ENCODE measurements around the gene RAX2. TPM values are rescaled to one million over a fixed set of nuclear protein-coding genes. Genes with fewer than 3 reads are reported as not detected.

The RAX2 gene
- total RNA-seq, 1 experiment from 2014 or later, result not detected

GRCh38 chr19:3790941-3791340, 18.9 kb upstream of the RAX2 start:
- Mint-ChIP-seq H3K27me3 (ENCODE audit: unreplicated experiment) (peaks cover 39% of the 10 kb centered on the region), H3K36me3 (ENCODE audit: insufficient read depth, unreplicated experiment) (no peaks in the 10 kb centered on the region), H3K4me3 (ENCODE audit: low read depth, unreplicated experiment) (no peak overlapping the region), H3K9me3 (ENCODE audit: low read depth, unreplicated experiment) (peaks cover 3% of the 10 kb centered on the region), H3K27ac (ENCODE audit: unreplicated experiment) (no peak overlapping the region), H3K4me1 (ENCODE audit: low read depth, unreplicated experiment) (no peaks in the 10 kb centered on the region)
- BruUV-seq (replicated peaks), result no TSS peak
- no peak for DNase-seq
- no peak for TF ChIP-seq CTCF (IDR thresholded peaks at IDR 0.05; ENCODE audit: unreplicated experiment)
- intact Hi-C loops (cut with micrococcal nuclease; ENCODE audit: unreplicated experiment), result no loop called here
- CTCF ChIA-PET, result no interaction called here

- CTCF ChIA-PET, result no interaction called here
- intact Hi-C loops (cut with micrococcal nuclease; ENCODE audit: unreplicated experiment), result no loop called here
Observed at GRCh38 chr19:3790209-3790734, 18.2 kb upstream of the RAX2 start.

GRCh38 chr19:3788996-3789778, 17.2 kb upstream of the RAX2 start:
- H3K27ac Mint-ChIP-seq (ENCODE audit: unreplicated experiment), result no peak overlapping the region

More at GRCh38 chr19:3790209-3790734, 18.2 kb upstream of the RAX2 start:
- H3K36me3 Mint-ChIP-seq (ENCODE audit: insufficient read depth, unreplicated experiment), result no peaks in the 10 kb centered on the region
- no peak overlapping the region for H3K27ac Mint-ChIP-seq (ENCODE audit: unreplicated experiment)
- H3K4me1 Mint-ChIP-seq (ENCODE audit: low read depth, unreplicated experiment), result no peaks in the 10 kb centered on the region
- H3K9me3 Mint-ChIP-seq (ENCODE audit: low read depth, unreplicated experiment), result peaks cover 3% of the 10 kb centered on the region
- DNase-seq, result no peak
- no TSS peak for BruUV-seq (replicated peaks)
- peaks cover 39% of the 10 kb centered on the region for H3K27me3 Mint-ChIP-seq (ENCODE audit: unreplicated experiment)
- no peak for TF ChIP-seq CTCF (IDR thresholded peaks at IDR 0.05; ENCODE audit: unreplicated experiment)
- no peak overlapping the region for H3K4me3 Mint-ChIP-seq (ENCODE audit: low read depth, unreplicated experiment)

More at GRCh38 chr19:3788996-3789778, 17.2 kb upstream of the RAX2 start:
- DNase-seq, result no peak
- intact Hi-C loops (cut with micrococcal nuclease; ENCODE audit: unreplicated experiment), result no loop called here
- Mint-ChIP-seq H3K36me3 (ENCODE audit: insufficient read depth, unreplicated experiment) (no peaks in the 10 kb centered on the region), H3K4me3 (ENCODE audit: low read depth, unreplicated experiment) (no peak overlapping the region), H3K27me3 (ENCODE audit: unreplicated experiment) (peaks cover 44% of the 10 kb centered on the region), H3K4me1 (ENCODE audit: low read depth, unreplicated experiment) (no peaks in the 10 kb centered on the region), H3K9me3 (ENCODE audit: low read depth, unreplicated experiment) (peaks cover 3% of the 10 kb centered on the region)
- CTCF ChIA-PET, result interaction anchor here (0.7 kb wide), 1 partner anchor 63 kb away, joined by 3 read pairs; no protein-coding TSS in a partner anchor
- no TSS peak for BruUV-seq (replicated peaks)
- no peak for TF ChIP-seq CTCF (IDR thresholded peaks at IDR 0.05; ENCODE audit: unreplicated experiment)
